CD4-positive, alpha-beta T cell (primary cell): ENCODE data around the gene SDHAF1. TPM values are rescaled to one million over a fixed set of nuclear protein-coding genes. Genes with fewer than 3 reads are reported as not detected.
A peak's percentile ranks its signal among the peaks of the same experiment; 100 is the strongest.

ENCODE experiments used
- ATAC-seq: fragments of 200-7000 bp; cut with Tn5 transposase; one replicate; pipeline ENCODE4 v1.10.0; 2022; ENCODE audit warnings: mild to moderate bottlenecking; ENCODE audit not compliant: poor library complexity
- CTCF ChIA-PET: fragments of 350-600 bp; sonication (Branson Sonifier 250); formaldehyde crosslinking; loops from one replicate; lab custom pipeline; 2021; ENCODE audit warnings: antibody characterized with exemption, inconsistent platforms; lab: Charles Lee
- POLR2A ChIA-PET: fragments of 350-600 bp; sonication (Branson Sonifier 250); formaldehyde crosslinking; loops from one replicate; lab custom pipeline; 2021; ENCODE audit warnings: antibody characterized with exemption, inconsistent platforms; lab: Charles Lee
- DNase-seq, 14 experiments: peaks; one replicate each; pipeline ENCODE4 v3.0.0-alpha.2; 2013 to 2020; ENCODE audit warnings: mixed read lengths in 2 of 14
- H3K27ac ChIP-seq, 2 donors: one replicate each; pipeline versions ENCODE4 v1.5.1 to v1.7.0; 2013; ENCODE audit warnings: low read length in 2 of 2, low read depth in 1 of 2, mild to moderate bottlenecking in 1 of 2
- H3K27me3 ChIP-seq, 2 experiments: 1 replicate in 1 of 2; 2 replicates in 1 of 2; pipeline versions ENCODE4 v1.6.1 to v1.7.0; 2013; ENCODE audit warnings: low read length in 2 of 2, control low read depth in 1 of 2, mild to moderate bottlenecking in 1 of 2, moderate library complexity in 1 of 2; ENCODE audit not compliant: insufficient read depth in 2 of 2, control insufficient read depth in 1 of 2
- H3K36me3 ChIP-seq: one replicate; pipeline ENCODE4 v1.6.1; 2013; ENCODE audit warnings: low read length, control low read depth; ENCODE audit not compliant: insufficient read depth
- H3K4me1 ChIP-seq: one replicate; pipeline ENCODE4 v1.6.1; 2013; ENCODE audit warnings: low read length, control low read depth; ENCODE audit not compliant: insufficient read depth
- H3K4me3 ChIP-seq: one replicate; pipeline ENCODE4 v1.5.1; 2013; ENCODE audit warnings: mild to moderate bottlenecking, low read length, moderate library complexity
- H3K9me3 ChIP-seq, 2 experiments: 1 replicate in 1 of 2; 2 replicates in 1 of 2; pipeline versions ENCODE4 v1.6.1 to v1.7.0; 2013; ENCODE audit warnings: low read length in 2 of 2, mild to moderate bottlenecking in 2 of 2, control low read depth in 1 of 2, moderate library complexity in 1 of 2; ENCODE audit not compliant: control insufficient read depth in 1 of 2, insufficient read depth in 1 of 2
- H3K27ac Mint-ChIP-seq: one replicate; pipeline ENCODE4 v1.8.0; 2020; ENCODE audit warnings: mixed read lengths
- H3K27me3 Mint-ChIP-seq: one replicate; pipeline ENCODE4 v1.8.0; 2021; ENCODE audit warnings: mixed read lengths
- H3K36me3 Mint-ChIP-seq: one replicate; pipeline ENCODE4 v1.8.0; 2021; ENCODE audit warnings: low read depth, mixed read lengths
- H3K4me1 Mint-ChIP-seq: one replicate; pipeline ENCODE4 v1.8.0; 2021; ENCODE audit warnings: low read depth, mixed read lengths
- H3K4me3 Mint-ChIP-seq: one replicate; pipeline ENCODE4 v1.8.0; 2020; ENCODE audit warnings: mild to moderate bottlenecking, mixed read lengths
- H3K9me3 Mint-ChIP-seq: one replicate; pipeline ENCODE4 v1.8.0; 2020; ENCODE audit warnings: mixed read lengths
- intact Hi-C, 2 experiments: fragments of 100-400 bp; cut with DNase I in 1 of 2; cut with micrococcal nuclease in 1 of 2; formaldehyde crosslinking; loops; one replicate each; pipeline versions ENCODE4 v1.15.1 to v1.9.0; 2023 to 2025; cut with DNase I, micrococcal nuclease
- total RNA-seq, 174 experiments: library from RNA in 2 of 174; stranded (reverse) in 2 of 174; gene quantifications; one replicate each; pipeline ENCODE4 v1.2.3 and lab custom pipeline; 2021 to 2026
- TF ChIP-seq, protein P1 (sequence below): fragments of 200-600 bp; IDR thresholded peaks from one replicate; pipeline ENCODE4 v1.8.0; 2022; ENCODE audit warnings: antibody characterized with exemption, mild to moderate bottlenecking

SDHAF1 gene
- total RNA-seq, 2 experiments from 2014 or later: 4.3 to 5.4 TPM

DNA sequence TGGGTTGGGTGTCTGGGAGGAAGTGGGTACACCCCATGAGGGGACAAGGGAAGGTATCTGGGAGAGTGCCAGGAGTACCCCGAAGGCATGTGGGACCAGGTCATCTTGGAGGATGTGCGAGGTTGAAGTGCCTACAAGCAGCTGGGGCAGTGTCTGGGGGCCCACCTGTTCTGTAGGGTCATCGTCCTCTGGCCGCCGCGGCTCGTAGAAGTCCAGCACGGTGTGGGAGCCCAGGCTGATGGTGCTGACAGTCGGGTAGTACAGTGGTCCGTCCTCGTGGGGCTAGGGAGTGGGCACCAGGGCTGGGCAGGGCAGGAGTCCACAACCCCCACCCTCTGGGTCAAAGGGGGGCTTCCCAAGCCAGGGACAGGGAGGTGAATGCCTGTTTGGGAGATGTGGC, 15.4 kb downstream of the SDHAF1 start:
- Histone ChIP-seq H3K36me3 (no peaks in the 10 kb centered on the region), H3K27ac (no peak overlapping the region), H3K4me1 (peaks cover 43% of the 10 kb centered on the region), H3K4me3 (no peak overlapping the region), H3K9me3 (no peaks in the 10 kb centered on the region), H3K27me3 (no peaks in the 10 kb centered on the region)
- H3K27ac Mint-ChIP-seq: peak overlapping the region; percentile 44
- intact Hi-C loops: loop anchor here in 1 of 2 experiments (5.0 kb wide), 1 partner anchor 53 kb away; no protein-coding TSS in a partner anchor
- DNase-seq (no peak), ATAC-seq (no peak)
- H3K4me3 Mint-ChIP-seq: peak overlapping the region; percentile 63
- ChIA-PET POLR2A (no interaction called here), CTCF (no interaction called here)
- H3K36me3 Mint-ChIP-seq: peaks cover 7% of the 10 kb centered on the region
- peaks cover 37% of the 10 kb centered on the region for H3K4me1 Mint-ChIP-seq
- no peaks in the 10 kb centered on the region for H3K9me3 Mint-ChIP-seq
- H3K27me3 Mint-ChIP-seq: no peaks in the 10 kb centered on the region
- TF ChIP-seq, protein P1, sequence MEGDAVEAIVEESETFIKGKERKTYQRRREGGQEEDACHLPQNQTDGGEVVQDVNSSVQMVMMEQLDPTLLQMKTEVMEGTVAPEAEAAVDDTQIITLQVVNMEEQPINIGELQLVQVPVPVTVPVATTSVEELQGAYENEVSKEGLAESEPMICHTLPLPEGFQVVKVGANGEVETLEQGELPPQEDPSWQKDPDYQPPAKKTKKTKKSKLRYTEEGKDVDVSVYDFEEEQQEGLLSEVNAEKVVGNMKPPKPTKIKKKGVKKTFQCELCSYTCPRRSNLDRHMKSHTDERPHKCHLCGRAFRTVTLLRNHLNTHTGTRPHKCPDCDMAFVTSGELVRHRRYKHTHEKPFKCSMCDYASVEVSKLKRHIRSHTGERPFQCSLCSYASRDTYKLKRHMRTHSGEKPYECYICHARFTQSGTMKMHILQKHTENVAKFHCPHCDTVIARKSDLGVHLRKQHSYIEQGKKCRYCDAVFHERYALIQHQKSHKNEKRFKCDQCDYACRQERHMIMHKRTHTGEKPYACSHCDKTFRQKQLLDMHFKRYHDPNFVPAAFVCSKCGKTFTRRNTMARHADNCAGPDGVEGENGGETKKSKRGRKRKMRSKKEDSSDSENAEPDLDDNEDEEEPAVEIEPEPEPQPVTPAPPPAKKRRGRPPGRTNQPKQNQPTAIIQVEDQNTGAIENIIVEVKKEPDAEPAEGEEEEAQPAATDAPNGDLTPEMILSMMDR: no peak

DNA sequence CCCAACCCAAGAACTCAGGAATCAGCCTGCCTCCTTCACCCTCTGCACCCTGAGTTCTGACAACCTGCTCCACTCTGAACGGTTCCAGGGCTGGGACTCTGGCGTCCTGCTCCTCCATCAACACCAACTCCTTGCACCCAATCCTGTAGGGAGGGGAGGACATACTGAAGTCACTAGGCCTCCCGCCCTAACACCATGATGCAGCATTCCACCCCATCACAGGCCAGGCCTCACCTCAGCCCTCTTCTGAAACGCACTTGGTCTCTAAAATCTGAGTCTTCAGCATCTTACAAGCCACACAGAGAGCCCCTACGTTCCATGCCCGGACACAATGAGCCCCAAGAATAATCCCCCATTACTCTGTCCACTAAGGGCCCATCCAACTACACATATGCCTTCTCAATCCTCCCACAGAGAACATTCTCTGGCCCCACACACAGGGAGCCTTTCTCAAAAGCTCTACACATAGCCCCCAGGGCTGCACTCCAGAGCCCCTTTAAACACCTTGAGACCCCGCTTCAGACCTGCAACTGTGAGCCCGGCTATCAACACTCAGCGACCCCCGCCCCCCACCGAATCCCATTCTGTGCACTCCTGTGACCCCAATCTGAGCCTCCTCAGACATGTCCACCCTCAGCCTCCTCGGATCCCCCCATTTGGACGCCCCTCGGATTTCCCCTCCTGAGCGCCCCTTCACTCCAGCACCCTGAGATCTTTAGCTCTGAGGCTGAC, 18.5 kb downstream of the SDHAF1 start:
- TF ChIP-seq, protein P1: no peak
- Mint-ChIP-seq H3K9me3 (no peaks in the 10 kb centered on the region), H3K4me1 (peaks cover 47% of the 10 kb centered on the region), H3K4me3 (peak overlapping the region; percentile 99), H3K36me3 (peaks cover 7% of the 10 kb centered on the region), H3K27ac (peak overlapping the region; percentile 94), H3K27me3 (no peaks in the 10 kb centered on the region)
- no peak for DNase-seq
- intact Hi-C loops: loop anchor here (1.0 to 5.0 kb wide), 4 partner anchors 18 to 101 kb away; partner anchors contain the start of genes THAP8 (in 2 of the 2), WDR62 (in 2 of the 2), POLR2I (in 1 of the 2) and SDHAF1 (in 1 of the 2)
- Histone ChIP-seq H3K4me3 (peak overlapping the region; percentile 88), H3K27ac (peak overlapping the region; percentile 75 to 89), H3K9me3 (no peaks in the 10 kb centered on the region), H3K4me1 (peaks cover 39% of the 10 kb centered on the region), H3K27me3 (no peaks in the 10 kb centered on the region), H3K36me3 (no peaks in the 10 kb centered on the region)
- ChIA-PET POLR2A (interaction anchor here (0.7 to 1.8 kb wide), 12 partner anchors 16 to 311 kb away, joined by 3 to 17 read pairs (median 6); partner anchors contain the start of genes POLR2I, PSENEN, SDHAF1 and THAP8), CTCF (interaction anchor here (1.0 to 1.5 kb wide), 4 partner anchors 22 to 115 kb away, joined by 3 to 7 read pairs (median 4); no protein-coding TSS in a partner anchor)
- ATAC-seq: no peak

DNA sequence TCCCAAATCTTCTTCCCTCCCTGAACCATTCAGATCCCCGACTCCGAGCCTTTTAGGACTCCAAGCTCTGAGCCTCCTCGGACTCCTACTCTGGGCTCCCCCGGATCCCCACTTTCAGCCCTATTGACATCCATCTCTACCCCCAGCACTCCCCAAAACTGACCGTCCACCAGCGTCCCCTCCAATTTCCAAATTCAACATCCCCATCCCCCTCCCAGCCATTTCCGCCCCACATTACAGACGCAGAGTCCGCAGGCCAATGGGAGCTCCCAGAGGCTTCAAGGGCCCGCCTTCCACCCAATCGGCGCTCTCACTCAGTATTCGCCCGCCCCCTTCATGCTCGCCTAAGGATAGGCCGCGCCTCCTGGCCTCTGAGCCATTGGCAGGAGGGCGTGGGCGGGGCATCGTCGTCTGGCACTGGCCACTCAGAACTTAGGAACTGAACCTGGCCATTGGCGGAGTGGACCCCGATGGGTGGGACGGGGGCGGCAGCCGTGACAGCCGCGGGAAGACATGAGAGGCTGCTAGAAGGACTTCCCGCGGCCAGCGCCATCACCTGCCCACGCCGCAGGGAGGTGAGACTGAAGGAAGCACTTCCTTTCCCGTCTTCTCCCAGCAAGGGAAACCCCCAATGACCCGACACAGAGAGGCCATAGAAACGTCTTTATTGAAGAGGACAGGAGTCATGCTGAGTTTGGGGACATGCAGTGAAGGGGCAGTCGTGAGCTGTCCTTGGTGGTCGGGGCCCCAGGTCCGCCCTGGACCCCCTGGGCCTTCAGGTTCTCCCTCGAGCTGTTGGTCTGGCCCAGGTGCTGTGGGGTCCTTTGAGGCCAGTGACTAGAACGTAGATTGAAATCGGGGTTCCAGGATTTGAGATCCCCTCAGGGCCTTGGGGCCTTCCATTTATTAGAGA, 19.3 kb downstream of the SDHAF1 start, which contains the start of gene ALKBH6:
ALKBH6 (minus strand) TSS at position 202 of the 913 bp plus-strand sequence. CDS start 816 bp downstream, outside the sequence.
- DNase-seq (peak; percentile 97 to 100 (median 99)), ATAC-seq (peak; percentile 98)
- H3K27me3 ChIP-seq: no peaks in the 10 kb centered on the region
- Mint-ChIP-seq H3K9me3 (no peaks in the 10 kb centered on the region), H3K36me3 (peaks cover 7% of the 10 kb centered on the region), H3K4me1 (peaks cover 47% of the 10 kb centered on the region), H3K4me3 (peak within 1 kb of the TSS; percentile 99), H3K27me3 (no peaks in the 10 kb centered on the region), H3K27ac (peak within 1 kb of the TSS; percentile 94)
- peak within 1 kb of the TSS; percentile 75 to 89 for H3K27ac ChIP-seq
- intact Hi-C loops: loop anchor here (1.0 to 5.0 kb wide), 4 partner anchors 19 to 101 kb away; partner anchors contain the start of genes THAP8 (in 2 of the 2), WDR62 (in 2 of the 2), POLR2I (in 1 of the 2) and SDHAF1 (in 1 of the 2)
- no peaks in the 10 kb centered on the region for H3K36me3 ChIP-seq
- H3K9me3 ChIP-seq: no peaks in the 10 kb centered on the region
- TF ChIP-seq, protein P1: no peak
- ChIA-PET CTCF (interaction anchor here (0.7 to 1.5 kb wide), 5 partner anchors 20 to 114 kb away, joined by 3 to 7 read pairs (median 3); no protein-coding TSS in a partner anchor), POLR2A (interaction anchor here (0.6 to 1.8 kb wide), 15 partner anchors 17 to 366 kb away, joined by 3 to 17 read pairs (median 4); partner anchors contain the start of genes COX6B1, POLR2I, PSENEN and SDHAF1)
- peak within 1 kb of the TSS; percentile 88 for H3K4me3 ChIP-seq
- peaks cover 32% of the 10 kb centered on the region for H3K4me1 ChIP-seq
